Embryonic facial prominence (tissue), 1 donor: ENCODE measurements around the gene CTNNA2.

Experiments used
- DNase-seq: peaks from one replicate; pipeline ENCODE4 v3.0.0-alpha.2; 2016; ENCODE audit errors: extremely low spot score

CTNNA2 gene

DNA sequence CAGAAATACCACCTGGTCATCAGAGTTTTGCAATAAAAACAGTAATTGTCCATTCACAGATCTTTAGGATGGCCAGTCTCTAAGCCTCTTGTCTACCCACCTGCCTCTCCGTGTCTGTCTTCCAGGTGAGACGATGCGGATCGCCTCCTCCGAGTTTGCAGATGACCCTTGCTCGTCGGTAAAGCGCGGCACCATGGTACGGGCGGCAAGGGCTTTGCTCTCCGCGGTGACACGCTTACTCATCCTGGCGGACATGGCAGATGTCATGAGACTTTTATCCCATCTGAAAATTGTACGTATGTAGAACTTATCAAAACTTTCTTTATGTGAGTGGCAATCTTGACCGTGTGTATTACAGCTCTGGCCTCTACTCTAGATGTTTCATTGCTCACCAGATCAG lies 345.0 kb downstream of the CTNNA2 start:
- DNase-seq = no peak

DNA sequence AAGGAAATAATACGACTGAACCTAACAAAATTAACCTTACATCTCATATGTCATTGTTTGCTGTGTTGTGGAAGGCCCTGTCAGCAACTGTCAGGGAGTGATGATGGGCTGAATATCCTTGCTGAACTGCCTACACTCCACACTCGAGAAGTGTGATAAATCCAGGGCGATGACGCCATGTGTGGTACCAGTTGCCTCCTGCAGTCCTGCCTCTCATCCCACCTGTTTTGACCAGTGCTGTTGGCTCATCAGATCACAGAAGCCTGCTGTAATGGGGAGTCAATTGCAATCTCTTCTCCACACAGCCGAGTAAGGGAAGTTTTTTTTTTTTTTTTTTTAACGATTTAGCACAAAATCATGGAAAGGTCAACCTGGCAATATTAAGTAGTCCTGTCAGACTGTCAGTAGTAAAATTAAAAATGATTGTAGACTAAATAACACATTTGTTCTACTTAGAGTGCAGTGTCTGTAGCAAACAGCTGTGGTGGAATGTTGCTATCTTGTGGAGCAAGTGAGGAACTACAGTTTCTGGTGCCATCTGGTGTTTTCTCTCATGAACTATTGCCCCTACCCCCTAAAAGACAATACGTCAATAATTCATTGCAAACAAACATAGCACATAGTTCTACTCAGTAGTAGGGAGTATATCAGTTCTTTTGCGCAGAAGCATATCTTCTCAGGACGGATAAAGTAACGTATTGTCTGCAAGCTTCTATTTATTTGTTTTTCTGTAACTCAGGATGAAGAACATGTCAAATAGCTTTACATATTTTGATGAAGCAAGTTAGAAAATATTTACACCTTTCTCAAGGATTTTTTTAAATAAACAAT lies 347.6 kb downstream of the CTNNA2 start:
- no peak for DNase-seq

DNA sequence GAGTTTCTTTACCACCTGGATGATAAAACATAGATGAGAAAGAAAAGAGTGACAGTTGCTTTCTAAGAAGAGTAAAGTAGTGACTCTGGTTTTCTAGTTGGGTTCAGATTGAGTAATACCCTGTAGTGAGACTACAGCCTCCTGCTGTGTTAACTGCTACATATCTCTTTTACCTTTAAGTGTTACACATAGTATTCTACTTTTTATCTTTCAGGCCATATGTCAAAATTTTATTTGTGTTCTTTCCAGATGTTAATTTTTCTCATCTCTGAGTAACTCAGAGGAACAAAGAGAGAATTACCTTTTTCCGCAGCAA lies 348.2 kb downstream of the CTNNA2 start:
- DNase-seq = no peak

DNA sequence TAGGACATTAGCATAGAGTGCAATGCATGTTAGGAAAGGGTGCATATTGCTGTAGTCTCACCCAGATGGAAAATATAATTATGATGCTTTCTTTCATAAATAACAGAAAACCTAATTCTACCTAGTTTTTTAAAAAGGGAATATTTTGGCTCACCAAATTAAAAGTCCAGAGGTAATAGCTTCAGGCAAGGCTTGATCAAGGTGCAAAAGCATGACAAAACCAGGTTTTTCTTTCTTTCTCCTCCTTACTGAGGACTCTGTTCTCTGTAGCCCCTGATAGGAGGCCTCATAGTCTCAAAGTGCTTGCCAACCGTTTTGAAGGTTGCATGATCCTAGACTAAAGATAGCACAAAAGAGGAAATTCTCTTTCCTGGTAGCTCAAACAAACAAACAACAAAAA lies 349.9 kb downstream of the CTNNA2 start:
- no peak for DNase-seq

DNA sequence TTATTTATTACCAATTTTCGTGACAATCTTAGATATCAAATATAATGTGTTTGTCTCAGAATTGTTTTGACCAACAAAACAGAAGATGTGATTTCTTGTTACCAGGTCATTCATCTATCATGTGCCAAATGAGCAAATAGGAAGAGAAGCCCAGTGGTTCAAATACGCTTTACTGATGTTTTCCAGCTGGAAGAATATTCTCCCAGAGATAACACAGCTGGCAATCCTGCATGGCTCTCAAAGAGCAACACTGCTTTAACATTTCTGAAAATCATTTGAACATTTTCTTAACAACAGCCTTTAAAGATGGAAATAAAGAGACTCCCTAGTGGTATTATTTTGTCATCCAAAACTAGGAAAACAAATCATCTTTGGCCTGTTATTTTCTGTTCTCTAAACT lies 359.8 kb downstream of the CTNNA2 start:
- DNase-seq = no peak

DNA sequence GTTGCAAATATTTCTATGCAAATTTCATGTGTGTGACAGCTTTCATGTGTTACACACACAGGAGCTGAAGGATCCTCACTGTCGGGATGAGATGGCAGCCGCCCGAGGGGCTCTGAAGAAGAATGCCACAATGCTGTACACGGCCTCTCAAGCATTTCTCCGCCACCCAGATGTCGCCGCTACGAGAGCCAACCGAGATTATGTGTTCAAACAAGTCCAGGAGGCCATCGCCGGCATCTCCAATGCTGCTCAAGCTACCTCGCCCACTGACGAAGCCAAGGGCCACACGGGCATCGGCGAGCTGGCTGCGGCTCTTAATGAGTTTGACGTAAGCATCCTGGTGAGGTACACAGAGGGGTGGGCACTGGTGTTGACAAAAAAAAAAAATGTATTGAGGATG lies 361.2 kb downstream of the CTNNA2 start:
- no peak for DNase-seq

DNA sequence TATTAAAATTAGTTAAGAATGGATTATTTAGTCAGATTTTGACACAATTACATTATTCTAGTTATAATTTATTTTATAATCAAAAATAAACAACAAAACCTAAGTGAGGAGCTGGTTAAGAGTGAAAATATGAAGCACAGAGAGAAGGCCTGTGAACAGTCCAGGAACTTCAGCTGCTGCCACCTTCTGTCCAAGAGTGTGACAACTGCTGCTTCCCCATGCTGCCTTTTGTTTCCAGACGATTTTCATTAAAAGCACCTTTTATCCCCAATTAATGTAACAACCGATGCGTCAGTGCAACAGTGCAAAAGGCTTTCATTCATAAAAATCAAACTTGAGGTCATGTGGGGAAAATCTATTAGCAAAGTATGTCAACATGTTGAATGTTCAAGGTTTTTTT lies 363.6 kb downstream of the CTNNA2 start:
- DNase-seq = no peak

DNA sequence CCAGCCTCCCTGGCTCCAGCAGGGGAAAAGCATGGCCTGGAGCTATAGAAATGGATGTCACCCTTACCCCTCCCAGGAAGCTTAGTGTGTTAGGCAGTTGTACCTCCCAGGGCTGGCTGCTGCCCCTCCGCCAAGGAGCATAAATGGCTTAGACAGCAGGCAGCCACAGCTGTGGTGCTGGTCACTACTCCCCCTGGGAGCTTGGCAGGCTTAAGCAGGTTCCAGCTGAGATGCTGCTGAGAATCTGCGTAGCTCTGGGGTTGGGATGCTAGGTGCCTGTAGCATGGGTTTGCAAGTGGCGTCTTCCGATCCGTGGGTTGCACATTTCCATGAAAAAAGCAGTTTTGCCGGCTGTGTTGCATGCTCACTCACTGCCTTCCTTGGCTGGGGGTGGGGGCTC lies 369.7 kb downstream of the CTNNA2 start:
- DNase-seq = no peak

DNA sequence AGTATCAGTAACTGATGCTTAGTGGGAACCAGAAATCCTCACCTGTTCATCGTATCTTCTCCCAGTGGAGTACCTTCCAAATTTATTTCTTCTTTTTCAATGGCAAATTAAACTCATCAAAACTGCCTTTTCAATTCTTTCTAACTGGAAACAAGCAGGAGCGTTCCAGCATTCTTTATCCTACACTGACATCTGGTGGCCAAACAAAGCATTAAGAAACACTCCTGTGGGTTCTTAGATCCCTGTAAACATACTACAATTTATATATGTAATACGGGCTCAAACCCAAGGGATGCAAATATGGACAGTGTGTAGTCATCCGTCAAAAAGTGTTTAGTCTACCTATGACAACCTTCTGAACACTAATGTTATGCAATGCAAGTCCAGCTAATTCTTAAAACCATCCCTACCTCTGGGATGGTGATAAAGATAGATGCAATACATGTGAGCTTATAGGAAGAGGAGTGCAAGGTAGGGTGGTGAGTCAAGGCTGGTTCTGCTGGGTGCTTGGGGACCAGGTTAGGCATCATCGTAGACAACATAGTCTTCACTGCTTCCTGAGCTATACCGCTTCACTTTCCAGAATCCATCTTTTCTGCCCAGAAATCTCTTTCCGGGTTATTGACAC lies 375.0 kb downstream of the CTNNA2 start:
- DNase-seq = peak; percentile 58

DNA sequence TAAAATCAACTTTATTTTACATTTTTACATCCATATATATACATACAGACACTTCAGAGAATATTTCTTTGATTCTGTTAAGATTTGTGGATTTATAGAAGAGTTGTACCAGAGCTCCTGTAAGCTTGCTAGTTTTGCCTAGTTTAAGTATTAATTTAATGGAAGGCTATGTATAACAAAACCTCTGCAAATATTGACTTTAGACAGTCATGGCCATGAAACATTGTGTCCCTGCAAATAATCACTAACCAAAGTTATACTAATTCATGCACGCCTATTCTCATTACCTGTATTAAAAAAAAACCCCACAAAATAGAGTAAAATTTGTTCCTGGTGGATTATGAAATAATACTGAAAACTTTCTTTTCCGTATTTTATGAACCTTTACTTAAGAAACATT lies 379.3 kb downstream of the CTNNA2 start:
- DNase-seq = no peak

DNA sequence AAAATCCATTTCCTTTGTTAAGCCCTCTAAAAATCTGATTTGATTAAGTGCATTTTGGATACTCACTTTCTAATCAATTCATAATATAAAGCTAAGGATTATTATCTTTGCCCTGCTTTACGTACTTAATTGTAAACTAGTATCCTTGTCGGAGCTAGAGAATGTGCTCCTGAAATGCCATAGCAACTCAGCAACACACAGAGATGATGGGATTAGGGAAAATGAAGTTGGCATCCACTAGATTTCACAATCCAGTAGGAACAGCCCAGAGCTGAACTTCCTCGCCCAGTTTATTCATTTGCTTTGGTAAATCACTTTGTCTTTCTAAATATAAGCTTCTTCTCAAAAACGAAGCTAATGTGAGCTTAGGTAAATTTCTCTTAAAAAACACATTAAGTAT lies 386.3 kb downstream of the CTNNA2 start:
- no peak for DNase-seq

DNA sequence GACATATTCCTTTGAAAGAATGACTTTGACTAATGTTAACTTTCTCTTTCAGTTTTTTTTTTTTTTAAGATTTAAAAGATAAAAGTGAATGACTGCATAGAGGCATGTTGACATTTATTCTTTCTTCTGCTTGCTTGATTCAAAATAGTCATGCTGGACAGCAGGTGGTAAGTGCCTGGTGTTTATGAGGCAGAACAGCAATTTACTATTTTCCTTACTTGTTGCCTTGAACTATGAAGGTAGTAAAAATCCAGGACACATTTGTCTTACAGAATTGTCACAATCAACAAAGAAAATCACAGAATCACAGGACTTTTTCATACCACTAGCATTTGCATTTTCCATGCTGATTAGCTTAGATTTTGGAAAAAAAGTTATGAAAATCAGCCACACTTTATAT lies 388.3 kb downstream of the CTNNA2 start:
- DNase-seq = no peak

DNA sequence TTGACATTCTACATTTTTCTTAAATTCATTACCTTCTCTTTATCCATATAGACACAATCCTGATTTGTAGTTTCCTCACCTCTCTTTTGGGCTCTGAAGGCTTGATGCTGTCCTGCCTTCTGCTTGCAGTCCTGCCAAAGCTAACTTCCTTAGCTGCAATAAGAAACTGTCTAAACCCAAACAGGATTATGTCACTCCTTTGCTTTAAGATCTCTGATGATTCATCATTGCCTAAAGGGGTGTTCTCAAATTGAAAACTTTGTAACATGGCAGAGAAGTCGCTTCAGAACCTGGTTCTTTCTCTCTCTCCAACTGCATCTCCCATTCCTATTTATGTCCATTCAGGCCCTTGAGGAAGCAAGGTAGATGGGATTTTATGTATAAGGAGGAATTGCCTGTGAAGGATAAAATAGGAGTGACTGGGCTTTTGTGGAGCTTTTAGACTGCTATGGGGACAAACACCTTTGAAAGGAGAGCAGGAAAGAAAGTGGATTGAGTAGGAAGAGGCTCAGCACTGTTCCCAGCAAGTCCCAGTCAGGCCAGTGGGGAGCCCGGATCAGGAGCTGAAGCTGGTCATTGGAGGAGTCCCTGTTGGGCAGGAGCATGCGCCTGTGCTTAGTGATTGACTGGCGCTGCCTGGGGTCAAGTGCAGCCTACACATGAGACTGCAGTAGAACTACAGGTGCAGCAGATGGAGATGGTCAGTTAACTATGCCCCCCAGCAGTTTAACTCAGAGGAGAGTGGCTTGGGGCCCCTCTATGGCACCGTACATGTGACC lies 390.6 kb downstream of the CTNNA2 start:
- no peak for DNase-seq

DNA sequence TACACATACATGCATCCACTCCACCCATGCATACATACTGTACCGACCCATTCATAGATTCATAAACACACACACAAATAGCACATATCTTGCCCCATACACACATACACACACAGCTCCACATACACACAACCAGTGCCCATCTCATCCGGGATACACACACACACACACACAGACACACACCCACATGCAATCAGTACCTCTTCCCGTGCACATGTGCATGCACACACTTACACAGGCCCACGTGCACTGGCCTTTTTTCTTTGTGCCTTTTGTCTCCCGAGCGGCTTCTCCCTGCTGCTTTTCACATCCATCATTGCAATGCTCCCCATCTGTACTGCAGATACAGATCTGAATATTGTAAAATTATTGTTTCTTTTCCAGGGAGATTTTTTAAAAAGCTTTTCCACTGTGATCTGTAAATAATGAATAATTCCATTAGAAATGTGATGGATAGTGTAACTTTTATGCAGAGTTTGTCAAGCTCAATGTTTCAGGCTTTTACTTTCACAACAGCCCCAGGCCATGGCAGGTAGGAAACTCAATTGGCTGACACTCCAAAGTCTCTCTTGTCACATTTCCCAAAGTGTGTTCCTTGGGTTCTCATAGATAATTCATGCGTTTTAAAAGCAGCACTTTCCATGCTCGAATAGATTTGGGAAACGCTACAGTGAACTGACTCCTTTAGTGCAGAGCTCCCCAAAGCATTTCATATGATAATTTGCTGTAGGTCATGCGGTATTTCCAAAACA lies 393.5 kb downstream of the CTNNA2 start:
- DNase-seq = no peak

DNA sequence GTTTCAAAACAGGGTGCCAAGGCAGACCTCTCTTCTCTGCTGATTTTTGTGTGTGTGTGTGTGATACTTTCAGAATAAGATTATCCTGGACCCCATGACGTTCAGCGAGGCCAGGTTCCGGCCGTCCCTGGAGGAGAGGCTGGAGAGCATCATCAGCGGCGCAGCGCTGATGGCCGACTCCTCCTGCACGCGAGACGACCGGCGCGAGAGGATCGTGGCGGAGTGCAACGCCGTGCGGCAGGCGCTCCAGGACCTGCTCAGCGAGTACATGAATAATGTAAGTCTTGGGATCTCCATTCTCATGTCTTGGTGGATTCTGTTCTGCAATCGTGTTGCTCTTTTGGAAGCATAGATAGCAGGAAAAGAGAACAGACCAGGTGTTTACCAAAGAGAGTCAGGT lies 396.7 kb downstream of the CTNNA2 start:
- no peak for DNase-seq

DNA sequence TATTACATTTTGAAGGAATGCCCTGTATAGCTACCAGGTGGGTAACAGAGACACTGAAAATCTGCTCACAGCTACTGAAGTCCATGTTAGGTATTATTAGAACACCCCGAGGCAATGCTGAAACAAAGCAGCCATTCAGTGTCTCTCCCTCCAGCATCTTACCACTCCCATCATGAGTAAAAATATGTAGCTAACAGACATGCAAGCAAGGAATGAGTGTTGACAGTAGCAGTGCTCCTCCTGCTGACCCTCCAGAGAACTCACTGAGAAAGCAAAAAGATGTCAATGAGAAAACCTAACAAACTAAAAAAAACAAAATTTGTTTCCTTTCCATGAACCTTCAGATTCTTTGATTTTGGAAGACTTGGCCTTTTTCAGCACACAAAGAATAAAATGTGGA lies 397.8 kb downstream of the CTNNA2 start:
- no peak for DNase-seq

DNA sequence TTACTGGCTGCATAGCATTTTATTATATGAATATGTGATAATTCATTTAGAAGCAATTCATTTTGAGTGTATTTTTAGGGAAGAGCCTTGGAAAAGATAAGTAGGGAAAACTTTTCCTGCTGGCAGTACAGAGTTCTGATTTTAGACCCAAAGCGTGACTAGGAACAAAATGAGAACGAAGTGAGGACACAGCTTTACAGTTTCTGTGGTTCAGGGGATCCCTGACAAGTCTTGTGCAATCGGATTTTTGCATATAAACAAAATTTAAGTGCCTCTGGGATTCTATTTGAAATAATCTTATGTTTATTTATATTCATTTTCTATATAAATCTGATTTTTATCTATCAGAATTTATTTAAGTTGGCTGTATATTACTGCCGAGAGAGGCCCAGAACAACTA lies 402.6 kb downstream of the CTNNA2 start:
- DNase-seq = no peak

DNA sequence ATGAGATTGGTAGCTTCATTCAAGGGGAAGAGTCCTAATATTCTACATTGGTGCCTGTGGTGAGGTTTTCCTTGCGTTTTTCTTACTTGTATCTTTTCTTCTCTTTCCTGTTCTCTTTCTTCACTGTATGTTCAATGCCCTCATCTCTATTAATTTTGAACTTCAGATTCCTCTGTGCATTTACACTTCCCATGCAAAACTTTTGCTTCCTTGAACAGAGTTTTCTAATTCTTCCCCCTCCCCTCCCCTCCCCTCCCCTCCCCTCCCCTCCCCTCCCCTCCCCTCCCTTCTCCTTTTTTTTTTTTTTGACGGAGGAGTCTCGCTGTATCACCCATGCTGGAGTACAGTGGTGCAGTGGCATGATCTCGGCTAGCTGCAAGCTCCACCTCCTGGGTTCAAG lies 403.4 kb downstream of the CTNNA2 start:
- DNase-seq = no peak

DNA sequence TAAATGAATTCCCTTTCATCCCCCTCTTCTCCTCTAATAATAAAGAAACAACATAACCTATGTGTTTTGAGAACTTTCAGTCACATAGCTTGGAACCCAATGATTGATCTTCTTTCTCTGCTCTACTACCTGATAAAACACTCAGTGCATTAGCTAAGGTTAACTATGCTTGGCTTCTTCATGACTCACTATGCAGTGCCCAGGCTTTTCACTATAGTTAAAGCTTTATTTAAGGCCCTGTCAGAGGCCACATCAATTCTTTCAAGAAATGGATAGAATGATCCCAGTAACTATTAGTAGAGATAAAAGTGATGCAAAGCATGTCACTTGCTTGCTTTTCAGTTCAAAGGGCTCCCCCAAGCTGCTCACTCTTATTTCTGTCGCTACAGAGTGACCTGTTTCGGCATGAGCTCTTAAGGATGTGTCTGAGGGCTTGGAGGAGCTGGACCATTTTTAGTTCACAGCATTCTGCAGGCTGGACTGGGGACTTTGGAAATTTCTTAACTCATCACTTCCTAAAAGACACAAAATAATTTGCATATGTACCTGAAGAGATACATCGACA lies 407.7 kb downstream of the CTNNA2 start:
- DNase-seq = no peak

DNA sequence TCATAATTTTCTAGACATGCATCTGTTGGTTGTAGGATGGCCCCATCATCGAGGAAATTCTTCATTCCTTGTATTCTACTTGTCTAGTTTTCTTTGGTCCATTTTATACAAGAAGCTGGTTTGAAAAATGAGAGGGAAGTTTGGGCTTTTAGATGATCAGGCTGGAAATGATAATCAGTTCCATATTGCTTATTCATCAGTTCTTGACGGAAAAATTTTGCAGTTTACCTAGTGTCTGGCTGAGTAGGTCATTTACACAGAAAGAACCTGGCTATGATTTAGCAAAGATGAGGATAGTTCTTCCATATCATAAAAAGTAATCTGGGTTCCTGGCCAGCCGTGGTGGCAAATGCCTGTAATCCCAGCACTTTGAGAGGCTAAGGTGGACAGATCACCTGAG lies 416.8 kb downstream of the CTNNA2 start:
- no peak for DNase-seq

DNA sequence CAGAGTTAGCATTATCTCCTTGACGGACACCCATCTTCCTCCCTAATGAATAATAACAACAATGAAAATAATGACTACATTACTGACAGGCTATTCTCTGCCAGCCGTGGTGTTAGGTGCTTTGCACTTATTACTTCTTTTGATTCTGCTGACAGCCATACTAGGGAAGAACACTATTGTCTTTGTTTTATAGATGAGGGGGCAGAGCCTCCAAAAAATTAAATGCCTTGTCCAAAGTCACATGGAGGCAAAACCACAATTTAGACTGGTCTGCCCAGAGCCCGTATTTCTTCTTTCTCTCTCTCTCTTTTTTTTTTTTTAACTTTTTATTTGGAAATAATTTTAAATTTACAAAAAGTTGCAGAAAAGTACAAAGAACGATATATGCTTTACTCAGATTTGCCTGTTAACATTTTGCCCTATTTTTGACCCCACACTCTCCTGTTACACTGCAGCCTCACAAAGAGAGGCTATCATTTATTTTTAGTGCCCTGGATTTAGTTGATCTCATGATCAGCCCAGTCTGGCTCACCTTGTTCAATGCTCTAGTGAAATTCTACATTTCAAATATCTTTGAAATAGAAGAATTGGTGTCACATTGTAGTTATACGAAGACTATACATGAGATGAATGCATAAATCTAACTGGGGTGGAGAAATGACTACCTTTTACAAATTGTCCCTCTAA lies 422.3 kb downstream of the CTNNA2 start:
- DNase-seq = no peak
